Spinal cord (tissue), 10 donors: ENCODE results near the gene CHAC1. TPM values are rescaled to one million over a fixed set of nuclear protein-coding genes. Genes with fewer than 3 reads are reported as not detected.
"Not testable (repeated sequence)": the region's sequence is repeated elsewhere in the genome, so short reads cannot be mapped to it uniquely, and the experiment has no call there.

Experiments
- DNase-seq, 6 donors: peaks; one replicate each; pipeline versions ENCODE4 v3.0.0 to v3.0.0-alpha.2; 2013 to 2015; ENCODE audit warnings: low spot score in 6 of 6, low read depth in 4 of 6
- H3K27ac ChIP-seq: one replicate; pipeline ENCODE4 v1.5.1; 2013; ENCODE audit warnings: low read depth, low read length, control low read depth
- H3K27me3 ChIP-seq: one replicate; pipeline ENCODE4 v1.6.1; 2013; ENCODE audit warnings: low read length; ENCODE audit not compliant: control insufficient read depth, insufficient read depth
- H3K36me3 ChIP-seq: one replicate; pipeline ENCODE4 v1.6.1; 2013; ENCODE audit warnings: low read length; ENCODE audit not compliant: control insufficient read depth, insufficient read depth
- H3K4me1 ChIP-seq: one replicate; pipeline ENCODE4 v1.6.1; 2013; ENCODE audit warnings: low read length; ENCODE audit not compliant: control insufficient read depth, insufficient read depth
- H3K4me3 ChIP-seq: one replicate; pipeline ENCODE4 v1.5.1; 2013; ENCODE audit warnings: low read depth, low read length, control low read depth
- H3K9me3 ChIP-seq: one replicate; pipeline ENCODE4 v1.6.1; 2013; ENCODE audit warnings: low read length; ENCODE audit not compliant: control insufficient read depth, insufficient read depth
- WGBS: methylation state at CpG from one replicate; pipeline ENCODE4 v1.1.5; 2013; ENCODE audit warnings: missing lambda C conversion rate; ENCODE audit not compliant: insufficient coverage; 5-methylcytosine and 5-hydroxymethylcytosine counted together
- polyA plus RNA-seq, 2 donors: library from polyadenylated mRNA; unstranded; fragments of 120-200 nt; gene quantifications; one replicate each; pipeline ENCODE4 v1.2.1, GENCODE V29; 2013; ENCODE audit not compliant: insufficient read length in 2 of 2
- total RNA-seq, 2 donors: library from RNA; depleted of rRNA in 1 of 2; stranded (reverse); fragments of 120-200 nt in 1 of 2; fragments of >200 nt in 1 of 2; gene quantifications; one replicate each; pipeline versions ENCODE4 v1.2.3 to v1.2.4, GENCODE V29; 2013 to 2014
- donor health status: healthy.

The CHAC1 gene
- total and polyA plus RNA-seq, 4 donors = 3.6 to 17.7 (median 10.8) TPM

- DNase-seq = no peak
- H3K4me1 ChIP-seq = peaks cover 27% of the 10 kb centered on the region
- no peaks in the 10 kb centered on the region for H3K36me3 ChIP-seq
- no peak overlapping the region for H3K27ac ChIP-seq
- no peak overlapping the region for H3K4me3 ChIP-seq
- H3K27me3 ChIP-seq = peaks cover 16% of the 10 kb centered on the region
- no peaks in the 10 kb centered on the region for H3K9me3 ChIP-seq
- 97% methylated on average over 7 of the region's 9 CpGs for whole genome bisulfite sequencing
These were observed 9.4 kb upstream of the CHAC1 start for GRCh38 chr15:40943764-40944365.

DNA sequence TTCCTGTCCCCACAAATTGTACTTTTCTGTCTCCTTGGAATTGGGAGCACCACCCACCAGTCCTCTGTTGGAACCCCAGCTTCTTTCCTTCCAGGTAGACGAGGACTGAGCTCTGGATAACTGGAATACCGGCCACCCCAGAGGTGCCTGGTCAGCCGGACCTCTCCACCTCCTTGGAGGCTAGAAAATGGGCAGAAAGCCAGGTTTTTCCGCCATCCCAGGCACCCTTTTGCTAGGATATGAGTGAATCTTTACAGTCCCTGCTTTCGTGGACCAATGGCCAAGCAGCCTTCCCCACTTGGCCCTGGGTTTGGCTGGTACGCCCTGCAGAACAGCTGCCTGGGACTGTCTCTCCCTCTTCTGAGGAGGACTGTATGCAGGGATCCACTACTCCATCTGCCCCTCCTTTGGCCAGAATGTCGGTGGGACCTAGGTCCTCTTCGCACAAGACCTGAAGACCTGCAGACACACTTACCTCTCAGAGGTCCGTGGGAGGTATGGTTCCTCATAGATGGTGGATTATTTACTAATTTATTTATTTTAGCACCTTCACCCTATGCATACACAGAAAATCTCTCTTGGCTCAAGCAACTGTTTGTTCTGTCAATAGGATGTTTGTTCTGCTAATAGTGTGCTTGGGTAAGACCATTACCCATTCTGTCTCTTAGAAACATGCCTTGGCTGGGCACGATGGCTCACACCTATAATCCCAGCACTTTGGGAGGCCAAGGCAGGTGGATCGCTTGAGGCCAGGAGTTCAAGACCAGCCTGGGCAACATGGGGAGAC lies 8.6 kb upstream of the CHAC1 start:
- H3K27ac ChIP-seq = no peak overlapping the region
- no peak for DNase-seq
- H3K36me3 ChIP-seq = no peaks in the 10 kb centered on the region
- no peaks in the 10 kb centered on the region for H3K9me3 ChIP-seq
- H3K4me1 ChIP-seq = peaks cover 27% of the 10 kb centered on the region
- H3K27me3 ChIP-seq = peaks cover 22% of the 10 kb centered on the region
- H3K4me3 ChIP-seq = no peak overlapping the region
- 89% methylated on average over 6 of the region's 11 CpGs for WGBS

DNA sequence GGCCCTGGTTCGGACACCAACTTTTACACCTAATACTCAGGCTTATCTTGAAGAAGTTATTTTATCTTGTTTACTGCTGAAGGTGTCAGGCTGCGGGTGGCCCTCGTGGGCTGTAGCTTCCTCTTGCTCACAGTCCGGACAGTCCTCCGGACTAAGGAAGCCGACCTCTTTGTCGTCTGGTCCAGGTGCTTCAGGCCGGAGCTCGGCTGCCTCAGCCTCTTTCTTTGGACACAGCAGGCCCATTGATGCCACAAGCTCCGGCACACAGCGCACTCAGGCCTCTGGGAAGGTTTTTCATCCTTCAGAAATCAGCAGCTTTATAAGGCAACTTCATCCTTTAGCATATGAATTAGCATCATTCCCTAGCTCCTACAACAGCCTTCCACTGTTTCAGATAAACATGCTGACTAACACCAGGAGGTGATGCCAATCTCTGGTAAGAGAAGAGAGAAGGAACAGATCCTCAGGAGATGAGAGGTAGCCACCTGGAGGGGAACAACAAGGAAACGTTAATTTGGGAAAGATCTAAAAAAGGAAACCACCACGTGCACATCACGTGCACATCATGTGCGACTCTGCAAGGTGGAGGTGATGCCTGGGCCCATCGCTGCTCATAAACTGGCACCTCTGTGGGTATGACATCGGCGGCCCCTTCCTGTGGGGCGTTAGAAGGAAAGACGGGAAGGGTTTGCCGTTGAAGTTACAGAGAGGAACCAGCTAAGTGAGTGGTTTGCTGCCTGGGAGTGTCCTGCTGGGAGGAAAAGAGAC lies 4.4 kb upstream of the CHAC1 start:
- Histone ChIP-seq H3K36me3 (no peaks in the 10 kb centered on the region), H3K27me3 (peaks cover 22% of the 10 kb centered on the region), H3K9me3 (no peaks in the 10 kb centered on the region), H3K27ac (no peak overlapping the region), H3K4me3 (no peak overlapping the region), H3K4me1 (peaks cover 17% of the 10 kb centered on the region)
- 76% methylated on average over 19 of the region's 21 CpGs for WGBS
- no peak for DNase-seq

GRCh38 chr15:40949756-40950207 lies 3.5 kb upstream of the CHAC1 start:
- 50% methylated on average over 2 of the region's 7 CpGs for WGBS
- no peak overlapping the region for H3K27ac ChIP-seq
- peaks cover 21% of the 10 kb centered on the region for H3K4me1 ChIP-seq
- no peak overlapping the region for H3K4me3 ChIP-seq
- H3K27me3 ChIP-seq = peaks cover 16% of the 10 kb centered on the region
- H3K36me3 ChIP-seq = no peaks in the 10 kb centered on the region
- no peaks in the 10 kb centered on the region for H3K9me3 ChIP-seq
- no peak for DNase-seq

DNA sequence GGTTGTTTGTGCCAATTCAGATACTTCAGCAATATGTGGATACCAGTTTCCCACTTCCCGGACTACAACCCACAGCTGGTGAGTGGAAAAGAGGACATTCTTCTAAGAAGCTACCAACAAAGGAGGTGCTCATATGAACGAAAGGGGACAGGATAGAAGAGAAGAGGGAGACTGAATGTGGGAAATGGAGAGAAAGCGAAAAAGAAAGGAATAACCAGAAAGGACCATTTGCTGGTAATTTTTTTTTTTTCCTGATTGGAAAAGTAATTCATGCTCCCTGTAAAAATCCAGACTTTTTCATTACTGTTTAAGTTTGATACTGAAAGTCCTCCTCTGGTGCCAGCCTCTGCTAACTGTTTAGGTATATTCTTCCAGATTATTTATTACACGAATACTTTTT lies 1.5 kb upstream of the CHAC1 start:
- 71% methylated on average over 1 of the region's 4 CpGs for WGBS
- Histone ChIP-seq H3K4me1 (peaks cover 39% of the 10 kb centered on the region), H3K36me3 (peaks cover 17% of the 10 kb centered on the region), H3K27ac (no peak overlapping the region), H3K27me3 (peaks cover 16% of the 10 kb centered on the region), H3K9me3 (no peaks in the 10 kb centered on the region), H3K4me3 (no peak overlapping the region)
- DNase-seq = no peak

- H3K27ac ChIP-seq = peak overlapping the region; percentile 6
- H3K36me3 ChIP-seq = peaks cover 19% of the 10 kb centered on the region
These were observed 870 bp upstream of the CHAC1 start for GRCh38 chr15:40952301-40952900.

DNA sequence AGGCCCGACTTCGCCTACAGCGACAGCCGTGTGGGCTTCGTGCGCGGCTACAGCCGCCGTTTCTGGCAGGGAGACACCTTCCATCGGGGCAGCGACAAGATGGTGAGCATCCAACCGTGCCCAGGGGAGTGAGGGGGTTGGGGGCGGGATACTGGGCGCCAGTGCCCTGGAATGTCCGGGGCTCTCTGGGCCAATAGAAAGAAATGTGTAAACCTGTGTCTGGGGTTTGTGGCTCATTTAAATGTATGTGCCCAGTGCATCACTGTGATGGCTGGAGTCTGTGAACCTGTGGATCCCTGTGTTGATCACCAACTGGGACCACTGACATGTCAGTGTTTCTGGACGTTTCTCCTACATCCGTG lies 423 bp downstream of the CHAC1 start:
- DNase-seq = no peak
- 3% methylated on average over 17 of the region's 17 CpGs for WGBS

More at GRCh38 chr15:40952301-40952900, 870 bp upstream of the CHAC1 start:
- no peak for DNase-seq
- H3K4me3 ChIP-seq = peak overlapping the region; percentile 60
- no peaks in the 10 kb centered on the region for H3K9me3 ChIP-seq
- peaks cover 16% of the 10 kb centered on the region for H3K27me3 ChIP-seq
- WGBS = 28% methylated on average over 23 of the region's 23 CpGs
- peaks cover 44% of the 10 kb centered on the region for H3K4me1 ChIP-seq

GRCh38 chr15:40954158-40954848 lies 1.0 kb downstream of the CHAC1 start:
- Histone ChIP-seq H3K36me3 (peaks cover 22% of the 10 kb centered on the region), H3K4me3 (peak overlapping the region; percentile 60), H3K27me3 (peaks cover 14% of the 10 kb centered on the region), H3K4me1 (peaks cover 51% of the 10 kb centered on the region)
- 71% methylated on average over 2 of the region's 8 CpGs for WGBS
- DNase-seq = peak in 1 of 6 donors; percentile 14
- not testable (repeated sequence) for H3K27ac ChIP-seq, H3K9me3 ChIP-seq

More for the DNA sequence above, 423 bp downstream of the CHAC1 start:
- H3K27me3 ChIP-seq = peaks cover 16% of the 10 kb centered on the region
- no peaks in the 10 kb centered on the region for H3K9me3 ChIP-seq
- peaks cover 22% of the 10 kb centered on the region for H3K36me3 ChIP-seq
- H3K27ac ChIP-seq = peak overlapping the region; percentile 25
- peak overlapping the region; percentile 60 for H3K4me3 ChIP-seq
- peaks cover 51% of the 10 kb centered on the region for H3K4me1 ChIP-seq
